Loucy (cell line): ENCODE data around the gene PDCD2L.

ENCODE experiments used
- H2AFZ ChIP-seq: fragments of 200-600 bp; sonication (generic); 2 replicates; pipeline ENCODE4 v1.6.0; 2016; ENCODE audit warnings: antibody characterized with exemption, mild to moderate bottlenecking, low read length, moderate library complexity
- H3F3A ChIP-seq: fragments of 200-600 bp; 2 replicates; pipeline ENCODE4 v1.6.0; 2016; ENCODE audit warnings: antibody characterized with exemption, low read depth, mild to moderate bottlenecking
- H3K27me3 ChIP-seq: fragments of 200-600 bp; sonication (generic); 2 replicates; pipeline ENCODE4 v1.6.1; 2014; ENCODE audit warnings: low read length, mild to moderate bottlenecking; ENCODE audit not compliant: insufficient read depth, poor library complexity, severe bottlenecking
- H3K36me3 ChIP-seq: fragments of 200-600 bp; sonication (generic); 2 replicates; pipeline ENCODE4 v1.6.1; 2016; ENCODE audit warnings: low read length; ENCODE audit not compliant: insufficient read depth
- H3K4me1 ChIP-seq: fragments of 200-600 bp; sonication (generic); 2 replicates; pipeline ENCODE4 v1.5.1; 2014; ENCODE audit warnings: low read length, mild to moderate bottlenecking; ENCODE audit not compliant: insufficient read depth, poor library complexity, severe bottlenecking
- H3K4me2 ChIP-seq: fragments of 200-600 bp; sonication (generic); 2 replicates; pipeline ENCODE4 v1.6.0; 2014; ENCODE audit warnings: antibody characterized with exemption, low read length, low read depth, mild to moderate bottlenecking; ENCODE audit not compliant: poor library complexity, severe bottlenecking
- H3K4me3 ChIP-seq: fragments of 200-600 bp; sonication (generic); 2 replicates; pipeline ENCODE4 v1.5.1; 2014; ENCODE audit warnings: low read length, mild to moderate bottlenecking, mixed read lengths; ENCODE audit not compliant: poor library complexity, severe bottlenecking
- H3K79me2 ChIP-seq: fragments of 200-600 bp; sonication (generic); 2 replicates; pipeline ENCODE4 v1.6.1; 2014; ENCODE audit warnings: low read length; ENCODE audit not compliant: insufficient read depth
- H3K9ac ChIP-seq: fragments of 200-600 bp; sonication (generic); 2 replicates; pipeline ENCODE4 v1.6.0; 2014; ENCODE audit warnings: mild to moderate bottlenecking, low read depth, low read length, moderate library complexity; ENCODE audit not compliant: poor library complexity, severe bottlenecking
- H3K9me2 ChIP-seq: fragments of 200-600 bp; sonication (generic); replicated peaks from 2 replicates; pipeline ENCODE4 v1.6.1; 2016; ENCODE audit warnings: low read depth, low read length, mixed read lengths
- H3K9me3 ChIP-seq: fragments of 200-600 bp; sonication (generic); 2 replicates; pipeline ENCODE4 v1.6.1; 2014; ENCODE audit warnings: mild to moderate bottlenecking, antibody characterized with exemption, low read length, low read depth; ENCODE audit not compliant: insufficient read depth
- H4K20me1 ChIP-seq: fragments of 200-600 bp; sonication (generic); 2 replicates; pipeline ENCODE4 v1.6.0; 2014; ENCODE audit warnings: antibody characterized with exemption, low read length, mild to moderate bottlenecking; ENCODE audit not compliant: insufficient read depth, poor library complexity, severe bottlenecking
- EZH2phosphoT487 ChIP-seq: fragments of 200-600 bp; IDR thresholded peaks from 2 replicates; pipeline ENCODE4 v1.6.1; 2018; ENCODE audit warnings: antibody characterized with exemption, mild to moderate bottlenecking, moderate library complexity, borderline replicate concordance
- TF ChIP-seq, protein P1 (sequence below): fragments of 200-600 bp; sonication (generic); conservative IDR thresholded peaks from 2 replicates; pipeline ENCODE4 v1.5.1; 2014; ENCODE audit warnings: mild to moderate bottlenecking, antibody characterized with exemption, low read length

Gene PDCD2L

GRCh38 chr19:34403784-34404108 is 453 bp upstream of the PDCD2L start:
- H2AFZ ChIP-seq: peak overlapping the region; percentile 96
- peak overlapping the region; percentile 78 for H3K4me3 ChIP-seq
- H3K9me2 ChIP-seq: no peaks in the 10 kb centered on the region
- H3K4me1 ChIP-seq: peaks cover 5% of the 10 kb centered on the region
- H4K20me1 ChIP-seq: no peaks in the 10 kb centered on the region
- no peaks in the 10 kb centered on the region for H3F3A ChIP-seq
- H3K79me2 ChIP-seq: peaks cover 14% of the 10 kb centered on the region; the same call in 1 of the 2 replicates
- H3K9me3 ChIP-seq: no peaks in the 10 kb centered on the region
- H3K36me3 ChIP-seq: peaks cover 26% of the 10 kb centered on the region; the same call in 1 of the 2 replicates
- no peak for TF ChIP-seq EZH2phosphoT487
- TF ChIP-seq, protein P1, sequence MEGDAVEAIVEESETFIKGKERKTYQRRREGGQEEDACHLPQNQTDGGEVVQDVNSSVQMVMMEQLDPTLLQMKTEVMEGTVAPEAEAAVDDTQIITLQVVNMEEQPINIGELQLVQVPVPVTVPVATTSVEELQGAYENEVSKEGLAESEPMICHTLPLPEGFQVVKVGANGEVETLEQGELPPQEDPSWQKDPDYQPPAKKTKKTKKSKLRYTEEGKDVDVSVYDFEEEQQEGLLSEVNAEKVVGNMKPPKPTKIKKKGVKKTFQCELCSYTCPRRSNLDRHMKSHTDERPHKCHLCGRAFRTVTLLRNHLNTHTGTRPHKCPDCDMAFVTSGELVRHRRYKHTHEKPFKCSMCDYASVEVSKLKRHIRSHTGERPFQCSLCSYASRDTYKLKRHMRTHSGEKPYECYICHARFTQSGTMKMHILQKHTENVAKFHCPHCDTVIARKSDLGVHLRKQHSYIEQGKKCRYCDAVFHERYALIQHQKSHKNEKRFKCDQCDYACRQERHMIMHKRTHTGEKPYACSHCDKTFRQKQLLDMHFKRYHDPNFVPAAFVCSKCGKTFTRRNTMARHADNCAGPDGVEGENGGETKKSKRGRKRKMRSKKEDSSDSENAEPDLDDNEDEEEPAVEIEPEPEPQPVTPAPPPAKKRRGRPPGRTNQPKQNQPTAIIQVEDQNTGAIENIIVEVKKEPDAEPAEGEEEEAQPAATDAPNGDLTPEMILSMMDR: no peak
- H3K4me2 ChIP-seq: peak overlapping the region; percentile 74
- H3K9ac ChIP-seq: peak overlapping the region; percentile 75
- H3K27me3 ChIP-seq: no peaks in the 10 kb centered on the region

DNA sequence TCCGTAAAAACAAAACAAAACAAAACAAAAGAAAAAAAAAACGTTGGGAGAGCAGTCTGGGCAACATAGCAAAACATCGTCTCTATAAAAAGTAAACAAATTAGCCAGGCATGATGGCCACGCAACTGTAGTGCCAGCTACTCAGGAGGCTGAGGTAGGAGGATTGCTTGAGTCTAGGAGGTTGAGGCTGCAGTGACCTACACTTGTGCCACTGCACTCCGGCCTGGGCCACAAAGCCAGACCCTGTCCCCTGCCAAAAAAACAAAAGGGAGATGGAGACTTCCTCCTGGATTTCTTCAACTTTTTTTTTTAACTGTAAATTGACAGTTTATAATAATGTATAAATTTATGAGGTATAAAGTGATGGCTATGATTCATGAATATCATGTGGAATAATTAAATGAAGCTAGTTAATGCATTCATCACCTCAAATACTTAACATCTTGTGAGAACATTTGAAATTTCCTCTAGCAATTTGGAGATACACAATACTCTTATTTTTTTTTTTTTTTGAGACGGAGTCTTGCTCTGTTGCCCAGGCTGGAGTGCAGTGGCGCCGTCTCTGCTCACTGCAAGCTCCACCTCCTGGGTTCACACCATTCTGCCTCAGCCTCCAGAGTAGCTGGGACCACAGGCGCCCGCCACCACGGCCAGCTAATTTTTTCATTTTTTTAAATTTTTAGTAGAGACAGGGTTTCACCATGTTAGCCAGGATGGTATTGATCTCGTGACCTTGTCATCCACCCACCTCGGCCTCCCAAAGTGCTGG is 1.9 kb downstream of the PDCD2L start:
- Histone ChIP-seq H3K79me2 (peaks cover 14% of the 10 kb centered on the region; the same call in 1 of the 2 replicates), H3K4me3 (no peak overlapping the region), H3K4me1 (peaks cover 5% of the 10 kb centered on the region), H3K9ac (no peak overlapping the region), H3K27me3 (no peaks in the 10 kb centered on the region), H3F3A (no peaks in the 10 kb centered on the region), H3K9me2 (no peaks in the 10 kb centered on the region), H3K4me2 (no peak overlapping the region), H3K36me3 (peaks cover 7% of the 10 kb centered on the region; the same call in 1 of the 2 replicates), H2AFZ (no peak overlapping the region), H3K9me3 (no peaks in the 10 kb centered on the region), H4K20me1 (no peaks in the 10 kb centered on the region)
- no peak for TF ChIP-seq EZH2phosphoT487
- TF ChIP-seq, protein P1: no peak

DNA sequence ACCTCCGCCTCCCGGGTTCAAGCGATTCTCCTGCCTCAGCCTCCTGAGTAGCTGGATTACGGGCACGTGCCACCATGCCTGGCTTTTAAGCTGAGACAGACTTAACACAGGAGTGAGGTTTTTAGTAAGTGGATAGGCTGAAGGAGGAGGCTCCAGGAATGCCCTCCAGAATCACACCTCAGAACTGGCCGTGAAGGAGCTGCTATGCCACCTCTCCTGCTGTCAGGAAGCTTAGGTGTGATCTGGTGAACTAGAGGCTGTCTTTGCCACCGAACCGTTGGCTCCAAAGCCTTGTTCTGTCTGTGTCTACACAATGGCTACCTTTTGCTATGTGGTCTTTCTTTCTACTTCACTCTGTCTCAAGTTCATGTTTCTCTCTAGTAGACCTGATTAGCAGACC is 4.2 kb downstream of the PDCD2L start:
- Histone ChIP-seq H3K4me2 (peak overlapping the region; percentile 25), H4K20me1 (no peaks in the 10 kb centered on the region), H2AFZ (no peak overlapping the region), H3K4me3 (no peak overlapping the region), H3K4me1 (peaks cover 5% of the 10 kb centered on the region), H3K79me2 (peaks cover 14% of the 10 kb centered on the region; the same call in 1 of the 2 replicates), H3K9me2 (no peaks in the 10 kb centered on the region), H3K27me3 (no peaks in the 10 kb centered on the region), H3F3A (no peaks in the 10 kb centered on the region), H3K9ac (no peak overlapping the region), H3K9me3 (no peaks in the 10 kb centered on the region), H3K36me3 (no peaks in the 10 kb centered on the region)
- TF ChIP-seq, protein P1: no peak
- no peak for TF ChIP-seq EZH2phosphoT487
